Measurements from ENCODE around the gene PTGER4.
"Not testable (repeated sequence)": the region's sequence is repeated elsewhere in the genome, so short reads cannot be mapped to it uniquely, and the experiment has no call there.

The PTGER4 gene

GRCh38 chr5:40694433-40694832 lies 14.7 kb downstream of the PTGER4 start:
- H3K36me3 ChIP-seq (ENCODE audit: insufficient read depth, low read length) = peaks cover 45% of the 10 kb centered on the region
- TF ChIP-seq, protein P1, sequence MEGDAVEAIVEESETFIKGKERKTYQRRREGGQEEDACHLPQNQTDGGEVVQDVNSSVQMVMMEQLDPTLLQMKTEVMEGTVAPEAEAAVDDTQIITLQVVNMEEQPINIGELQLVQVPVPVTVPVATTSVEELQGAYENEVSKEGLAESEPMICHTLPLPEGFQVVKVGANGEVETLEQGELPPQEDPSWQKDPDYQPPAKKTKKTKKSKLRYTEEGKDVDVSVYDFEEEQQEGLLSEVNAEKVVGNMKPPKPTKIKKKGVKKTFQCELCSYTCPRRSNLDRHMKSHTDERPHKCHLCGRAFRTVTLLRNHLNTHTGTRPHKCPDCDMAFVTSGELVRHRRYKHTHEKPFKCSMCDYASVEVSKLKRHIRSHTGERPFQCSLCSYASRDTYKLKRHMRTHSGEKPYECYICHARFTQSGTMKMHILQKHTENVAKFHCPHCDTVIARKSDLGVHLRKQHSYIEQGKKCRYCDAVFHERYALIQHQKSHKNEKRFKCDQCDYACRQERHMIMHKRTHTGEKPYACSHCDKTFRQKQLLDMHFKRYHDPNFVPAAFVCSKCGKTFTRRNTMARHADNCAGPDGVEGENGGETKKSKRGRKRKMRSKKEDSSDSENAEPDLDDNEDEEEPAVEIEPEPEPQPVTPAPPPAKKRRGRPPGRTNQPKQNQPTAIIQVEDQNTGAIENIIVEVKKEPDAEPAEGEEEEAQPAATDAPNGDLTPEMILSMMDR (conservative IDR thresholded peaks at IDR 0.05; ENCODE audit: low read length) = no peak
- no peak for TF ChIP-seq EZH2phosphoT487 (IDR thresholded peaks at IDR 0.05; ENCODE audit: borderline replicate concordance)
- H2AFZ ChIP-seq (ENCODE audit: low read length) = no peak overlapping the region
- peaks cover 11% of the 10 kb centered on the region for H3K4me1 ChIP-seq (ENCODE audit: insufficient read depth, low read length, poor library complexity, severe bottlenecking)
- peaks cover 46% of the 10 kb centered on the region for H3K79me2 ChIP-seq (ENCODE audit: insufficient read depth, low read length)
- no peak overlapping the region for H3K4me3 ChIP-seq (ENCODE audit: low read length, poor library complexity, severe bottlenecking)
- H3K9me2 ChIP-seq (replicated peaks; ENCODE audit: low read depth, low read length) = no peaks in the 10 kb centered on the region
- peaks cover 29% of the 10 kb centered on the region for H4K20me1 ChIP-seq (ENCODE audit: insufficient read depth, low read length, poor library complexity, severe bottlenecking)
- no peak overlapping the region for H3K4me2 ChIP-seq (ENCODE audit: low read depth, low read length, poor library complexity, severe bottlenecking)
- no peaks in the 10 kb centered on the region for H3F3A ChIP-seq (ENCODE audit: low read depth)
- no peak overlapping the region for H3K9ac ChIP-seq (ENCODE audit: low read depth, low read length, poor library complexity, severe bottlenecking)
- H3K27me3 ChIP-seq (ENCODE audit: insufficient read depth, low read length, poor library complexity, severe bottlenecking) = no peaks in the 10 kb centered on the region
- H3K9me3 ChIP-seq (ENCODE audit: insufficient read depth, low read depth, low read length) = no peaks in the 10 kb centered on the region

DNA sequence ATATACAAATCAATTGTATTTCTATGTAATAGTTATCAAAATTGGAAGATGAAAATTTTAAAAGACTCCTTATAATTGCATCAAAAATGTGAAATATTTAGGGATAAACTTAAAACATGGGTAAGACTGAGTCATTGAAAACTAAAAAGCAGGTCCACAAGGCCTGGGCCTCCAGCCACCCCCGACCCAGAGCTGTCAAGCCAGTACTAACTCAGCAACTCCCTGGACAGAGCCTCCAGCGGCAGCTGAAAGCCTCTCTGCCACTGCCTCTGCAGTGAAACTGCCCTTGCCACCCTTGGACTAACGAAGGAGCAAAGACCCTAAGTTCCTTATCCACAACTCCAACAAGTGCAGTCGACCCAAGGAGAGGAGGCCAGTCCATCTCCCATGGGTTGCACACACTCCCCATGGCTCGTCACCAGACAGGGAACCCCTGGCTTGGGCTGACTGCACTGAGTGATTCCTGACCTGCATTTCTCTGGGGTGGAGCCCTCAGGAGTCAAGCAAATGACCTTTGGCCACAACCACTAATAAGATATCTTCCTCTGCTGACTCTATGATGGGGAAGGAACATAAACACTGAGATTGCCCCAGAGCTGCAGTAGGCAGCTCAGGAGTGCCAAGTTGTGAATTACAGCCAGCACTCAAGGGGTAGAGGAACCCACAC lies 20.5 kb downstream of the PTGER4 start:
- no peaks in the 10 kb centered on the region for H3K9me2 ChIP-seq (replicated peaks; ENCODE audit: low read depth, low read length)
- H2AFZ ChIP-seq (ENCODE audit: low read length) = no peak overlapping the region
- H3K27me3 ChIP-seq (ENCODE audit: insufficient read depth, low read length, poor library complexity, severe bottlenecking) = no peaks in the 10 kb centered on the region
- no peaks in the 10 kb centered on the region for H4K20me1 ChIP-seq (ENCODE audit: insufficient read depth, low read length, poor library complexity, severe bottlenecking)
- no peaks in the 10 kb centered on the region for H3K4me1 ChIP-seq (ENCODE audit: insufficient read depth, low read length, poor library complexity, severe bottlenecking)
- no peaks in the 10 kb centered on the region for H3K79me2 ChIP-seq (ENCODE audit: insufficient read depth, low read length)
- no peak overlapping the region for H3K4me3 ChIP-seq (ENCODE audit: low read length, poor library complexity, severe bottlenecking)
- H3K4me2 ChIP-seq (ENCODE audit: low read depth, low read length, poor library complexity, severe bottlenecking) = no peak overlapping the region
- H3K9ac ChIP-seq (ENCODE audit: low read depth, low read length, poor library complexity, severe bottlenecking) = no peak overlapping the region
- H3K36me3 ChIP-seq (ENCODE audit: insufficient read depth, low read length) = no peaks in the 10 kb centered on the region; the same call in 1 of the 2 replicates
- no peaks in the 10 kb centered on the region for H3F3A ChIP-seq (ENCODE audit: low read depth)
- TF ChIP-seq EZH2phosphoT487 (IDR thresholded peaks at IDR 0.05; ENCODE audit: borderline replicate concordance) = no peak
- TF ChIP-seq, protein P1 (conservative IDR thresholded peaks at IDR 0.05; ENCODE audit: low read length) = no peak
- H3K9me3 ChIP-seq (ENCODE audit: insufficient read depth, low read depth, low read length) = no peaks in the 10 kb centered on the region; the same call in 1 of the 2 replicates

GRCh38 chr5:40702027-40702426 lies 22.3 kb downstream of the PTGER4 start:
- H3K27me3 ChIP-seq (ENCODE audit: insufficient read depth, low read length, poor library complexity, severe bottlenecking); H3K9me2 ChIP-seq (replicated peaks; ENCODE audit: low read depth, low read length); H3K4me1 ChIP-seq (ENCODE audit: insufficient read depth, low read length, poor library complexity, severe bottlenecking); H2AFZ ChIP-seq (ENCODE audit: low read length); H3K4me2 ChIP-seq (ENCODE audit: low read depth, low read length, poor library complexity, severe bottlenecking); H3K4me3 ChIP-seq (ENCODE audit: low read length, poor library complexity, severe bottlenecking); H4K20me1 ChIP-seq (ENCODE audit: insufficient read depth, low read length, poor library complexity, severe bottlenecking); H3K79me2 ChIP-seq (ENCODE audit: insufficient read depth, low read length); H3K9me3 ChIP-seq (ENCODE audit: insufficient read depth, low read depth, low read length); H3F3A ChIP-seq (ENCODE audit: low read depth); H3K9ac ChIP-seq (ENCODE audit: low read depth, low read length, poor library complexity, severe bottlenecking); H3K36me3 ChIP-seq (ENCODE audit: insufficient read depth, low read length): not testable (repeated sequence)

DNA sequence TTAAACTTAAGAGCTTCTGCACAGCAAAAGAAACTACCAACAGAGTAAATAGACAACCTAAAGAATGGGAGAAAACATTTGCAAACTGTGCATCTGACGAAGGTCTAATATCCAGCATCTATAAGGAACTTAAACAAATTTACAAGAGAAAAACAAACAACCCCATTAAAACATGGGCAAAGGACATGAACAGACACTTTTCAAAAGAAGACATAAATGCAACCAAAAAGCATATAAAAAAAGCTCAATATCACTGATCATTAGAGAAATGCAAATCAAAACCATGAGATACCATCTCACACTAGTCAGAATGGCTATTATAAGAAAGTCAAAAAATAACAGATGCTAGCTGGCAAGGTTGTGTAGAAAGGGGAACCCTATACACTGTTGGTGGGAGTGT lies 25.8 kb downstream of the PTGER4 start:
- not testable (repeated sequence) for H2AFZ ChIP-seq (ENCODE audit: low read length); H3K4me3 ChIP-seq (ENCODE audit: low read length, poor library complexity, severe bottlenecking); H3K9ac ChIP-seq (ENCODE audit: low read depth, low read length, poor library complexity, severe bottlenecking); H3K9me2 ChIP-seq (replicated peaks; ENCODE audit: low read depth, low read length); H3K27me3 ChIP-seq (ENCODE audit: insufficient read depth, low read length, poor library complexity, severe bottlenecking); H4K20me1 ChIP-seq (ENCODE audit: insufficient read depth, low read length, poor library complexity, severe bottlenecking); H3K4me1 ChIP-seq (ENCODE audit: insufficient read depth, low read length, poor library complexity, severe bottlenecking); H3K79me2 ChIP-seq (ENCODE audit: insufficient read depth, low read length); H3K4me2 ChIP-seq (ENCODE audit: low read depth, low read length, poor library complexity, severe bottlenecking); H3K9me3 ChIP-seq (ENCODE audit: insufficient read depth, low read depth, low read length); H3K36me3 ChIP-seq (ENCODE audit: insufficient read depth, low read length); H3F3A ChIP-seq (ENCODE audit: low read depth)

GRCh38 chr5:40710575-40710974 lies 30.9 kb downstream of the PTGER4 start:
- H3F3A ChIP-seq (ENCODE audit: low read depth); H3K4me2 ChIP-seq (ENCODE audit: low read depth, low read length, poor library complexity, severe bottlenecking); H3K27me3 ChIP-seq (ENCODE audit: insufficient read depth, low read length, poor library complexity, severe bottlenecking); H3K4me1 ChIP-seq (ENCODE audit: insufficient read depth, low read length, poor library complexity, severe bottlenecking); H3K79me2 ChIP-seq (ENCODE audit: insufficient read depth, low read length); H3K9me3 ChIP-seq (ENCODE audit: insufficient read depth, low read depth, low read length); H3K4me3 ChIP-seq (ENCODE audit: low read length, poor library complexity, severe bottlenecking); H3K36me3 ChIP-seq (ENCODE audit: insufficient read depth, low read length); H3K9me2 ChIP-seq (replicated peaks; ENCODE audit: low read depth, low read length); H4K20me1 ChIP-seq (ENCODE audit: insufficient read depth, low read length, poor library complexity, severe bottlenecking); H2AFZ ChIP-seq (ENCODE audit: low read length); H3K9ac ChIP-seq (ENCODE audit: low read depth, low read length, poor library complexity, severe bottlenecking): not testable (repeated sequence)

All from Loucy (cell line).